Suprapubic skin (tissue), 4 donors: ENCODE results near the gene DAAM1.

ENCODE experiments used
- CTCF ChIP-seq, 2 donors: fragments of 200-600 bp in 1 of 2; fragments of 450-650 bp in 1 of 2; sonication (generic) in 1 of 2; IDR thresholded peaks; one replicate each; pipeline ENCODE4 v1.5.1; 2016 to 2019; ENCODE audit warnings: antibody characterized with exemption in 2 of 2, mild to moderate bottlenecking in 1 of 2, moderate library complexity in 1 of 2
- EP300 ChIP-seq: sonication (generic); formaldehyde crosslinking; IDR thresholded peaks from one replicate; pipeline ENCODE4 v1.6.1; 2017; ENCODE audit warnings: antibody characterized with exemption
- POLR2A ChIP-seq, 2 donors: fragments of 450-650 bp; IDR thresholded peaks; one replicate each; pipeline ENCODE4 v1.6.1; 2017; ENCODE audit warnings: antibody characterized with exemption in 2 of 2, mild to moderate bottlenecking in 2 of 2, moderate library complexity in 2 of 2
- POLR2AphosphoS5 ChIP-seq, 3 donors: sonication (generic); formaldehyde crosslinking; IDR thresholded peaks; one replicate each; pipeline ENCODE4 v1.6.1; 2017; ENCODE audit warnings: antibody characterized with exemption in 3 of 3

- TF ChIP-seq CTCF (IDR thresholded peaks at IDR 0.05) (no peak), POLR2A (IDR thresholded peaks at IDR 0.05) (no peak), EP300 (no peak), POLR2AphosphoS5 (IDR thresholded peaks at IDR 0.05) (no peak)
These were observed 119.6 kb downstream of the DAAM1 start for GRCh38 chr14:59308086-59308485.
